SK-N-SH treated with all-trans-retinoic acid at 6 μM for 48 hours (cell line): ENCODE measurements around the gene AGPAT3.

Experiments
- ATAC-seq: fragments of 200-7000 bp; cut with Tn5 transposase; 3 replicates; pipeline ENCODE4 v1.9.1; 2020; ENCODE audit warnings: mild to moderate bottlenecking, moderate library complexity
- ARNTL ChIP-seq: fragments of 450-650 bp; formaldehyde crosslinking; IDR thresholded peaks from 2 replicates; pipeline ENCODE4 v1.5.0; 2020; ENCODE audit warnings: low read depth, mild to moderate bottlenecking, moderate library complexity, borderline replicate concordance
- BACH2 ChIP-seq: fragments of 250-450 bp; sonication (Bioruptor Pico); IDR thresholded peaks from 2 replicates; pipeline ENCODE4 v1.9.0; 2021; ENCODE audit warnings: mild to moderate bottlenecking, borderline replicate concordance
- CREB5 ChIP-seq: fragments of 250-450 bp; sonication (Bioruptor Pico); IDR thresholded peaks from 2 replicates; pipeline ENCODE4 v1.5.1; 2020; ENCODE audit warnings: low read depth, mild to moderate bottlenecking, moderate library complexity
- CSRNP3 ChIP-seq: fragments of 250-450 bp; sonication (Bioruptor Pico); IDR thresholded peaks from 2 replicates; pipeline ENCODE4 v1.5.1; 2021; ENCODE audit warnings: mild to moderate bottlenecking, moderate library complexity
- ESRRG ChIP-seq: fragments of 250-450 bp; sonication (Bioruptor Pico); IDR thresholded peaks from 2 replicates; pipeline ENCODE4 v1.6.1; 2021; ENCODE audit warnings: mild to moderate bottlenecking
- GLIS3 ChIP-seq: fragments of 250-450 bp; sonication (Bioruptor Pico); IDR thresholded peaks from 2 replicates; pipeline ENCODE4 v1.5.0; 2020; ENCODE audit warnings: mild to moderate bottlenecking, moderate library complexity
- ISL1 ChIP-seq: fragments of 250-450 bp; sonication (Bioruptor Pico); IDR thresholded peaks from 2 replicates; pipeline ENCODE4 v2.1.2; 2022; ENCODE audit warnings: mild to moderate bottlenecking, moderate library complexity
- OSR1 ChIP-seq: fragments of 250-450 bp; sonication (Bioruptor Pico); IDR thresholded peaks from 2 replicates; pipeline ENCODE4 v1.8.0; 2022; ENCODE audit warnings: moderate library complexity, mild to moderate bottlenecking, inconsistent platforms
- PATZ1 ChIP-seq: fragments of 250-450 bp; sonication (Bioruptor Pico); IDR thresholded peaks from 2 replicates; pipeline ENCODE4 v1.8.0; 2020; ENCODE audit warnings: mild to moderate bottlenecking, moderate library complexity, borderline replicate concordance
- POU6F1 ChIP-seq: fragments of 250-450 bp; sonication (Bioruptor Pico); IDR thresholded peaks from 2 replicates; pipeline ENCODE4 v1.8.0; 2021; ENCODE audit warnings: low read depth, mild to moderate bottlenecking, moderate library complexity, borderline replicate concordance
- SNAI2 ChIP-seq: fragments of 250-450 bp; sonication (Bioruptor Pico); IDR thresholded peaks from 2 replicates; pipeline ENCODE4 v1.5.0; 2020; ENCODE audit warnings: mild to moderate bottlenecking, moderate library complexity
- TCF4 ChIP-seq: fragments of 250-450 bp; sonication (Bioruptor Pico); IDR thresholded peaks from 2 replicates; pipeline ENCODE4 v1.8.0; 2021; ENCODE audit warnings: mild to moderate bottlenecking, moderate library complexity, borderline replicate concordance
- TOX ChIP-seq: fragments of 250-450 bp; sonication (Bioruptor Pico); IDR thresholded peaks from 2 replicates; pipeline ENCODE4 v1.8.0; 2021; ENCODE audit warnings: mild to moderate bottlenecking, moderate library complexity, borderline replicate concordance
- TSHZ2 ChIP-seq: fragments of 250-450 bp; sonication (Bioruptor Pico); IDR thresholded peaks from 2 replicates; pipeline ENCODE4 v1.5.0; 2020; ENCODE audit warnings: mild to moderate bottlenecking, moderate library complexity
- ZC3H10 ChIP-seq: fragments of 250-450 bp; sonication (Bioruptor Pico); IDR thresholded peaks from 2 replicates; pipeline ENCODE4 v1.5.1; 2021; ENCODE audit warnings: mild to moderate bottlenecking, moderate library complexity
- ZFP3 ChIP-seq: fragments of 250-450 bp; sonication (Bioruptor Pico); IDR thresholded peaks from 2 replicates; pipeline ENCODE4 v1.5.0; 2020; ENCODE audit warnings: mild to moderate bottlenecking, moderate library complexity
- ZFP30 ChIP-seq: fragments of 450-650 bp; formaldehyde crosslinking; IDR thresholded peaks from 2 replicates; pipeline ENCODE4 v1.5.0; 2022; ENCODE audit warnings: mild to moderate bottlenecking, moderate library complexity
- ZNF565 ChIP-seq: fragments of 450-650 bp; formaldehyde crosslinking; conservative IDR thresholded peaks from 2 replicates; pipeline ENCODE4 v1.5.0; 2020; ENCODE audit warnings: low read depth, mild to moderate bottlenecking, moderate library complexity
- ZNF8 ChIP-seq: fragments of 450-650 bp; formaldehyde crosslinking; IDR thresholded peaks from 2 replicates; pipeline ENCODE4 v1.5.0; 2020; ENCODE audit warnings: mild to moderate bottlenecking, moderate library complexity

AGPAT3 gene

GRCh38 chr21:43971201-43971991 lies 106.4 kb downstream of the AGPAT3 start:
- no peak for ATAC-seq
- no peak for TF ChIP-seq CSRNP3 (CRISPR knock-in tag)
- no peak for TF ChIP-seq SNAI2 (CRISPR knock-in tag)
- TF ChIP-seq BACH2: no peak
- no peak for TF ChIP-seq OSR1 (CRISPR knock-in tag)
- TF ChIP-seq ZC3H10 (CRISPR knock-in tag): no peak
- TF ChIP-seq ISL1 (CRISPR knock-in tag): no peak
- no peak for TF ChIP-seq ZFP3 (CRISPR knock-in tag)
- TF ChIP-seq TSHZ2: no peak
- no peak for TF ChIP-seq PATZ1 (CRISPR knock-in tag)
- no peak for TF ChIP-seq POU6F1 (CRISPR knock-in tag)
- no peak for TF ChIP-seq TCF4 (CRISPR knock-in tag)
- TF ChIP-seq CREB5: no peak
- no peak for TF ChIP-seq ZNF565 (CRISPR knock-in tag)
- no peak for TF ChIP-seq TOX (CRISPR knock-in tag)
- TF ChIP-seq ZNF8 (CRISPR knock-in tag): no peak
- TF ChIP-seq GLIS3 (CRISPR knock-in tag): no peak
- TF ChIP-seq ARNTL: no peak
- TF ChIP-seq, all 23 proteins: peak for 0

- no peak for ATAC-seq
- TF ChIP-seq GLIS3 (CRISPR knock-in tag): no peak
These were observed 106.9 kb downstream of the AGPAT3 start for GRCh38 chr21:43971992-43972255.

GRCh38 chr21:43972850-43973633 lies 108.0 kb downstream of the AGPAT3 start:
- no peak for ATAC-seq
- no peak for TF ChIP-seq ZFP30 (CRISPR knock-in tag)
- no peak for TF ChIP-seq ISL1 (CRISPR knock-in tag)
- no peak for TF ChIP-seq OSR1 (CRISPR knock-in tag)
- no peak for TF ChIP-seq ZC3H10 (CRISPR knock-in tag)
- TF ChIP-seq POU6F1 (CRISPR knock-in tag): no peak
- no peak for TF ChIP-seq ESRRG (CRISPR knock-in tag)
- TF ChIP-seq SNAI2 (CRISPR knock-in tag): no peak
- TF ChIP-seq, all 23 proteins: peak for 0
